Activated T-helper 1 cell treated with Interleukin-2 at 50 U/mL for 16 hours (primary cell): ENCODE results near the gene EEFSEC.

Experiments used
- DNase-seq: peaks from one replicate; pipeline ENCODE4 v3.0.0-alpha.2; 2020; ENCODE audit warnings: low read depth

Gene EEFSEC

GRCh38 chr3:128412180-128413002 lies 259.1 kb downstream of the EEFSEC start:
- DNase-seq = no peak

DNA sequence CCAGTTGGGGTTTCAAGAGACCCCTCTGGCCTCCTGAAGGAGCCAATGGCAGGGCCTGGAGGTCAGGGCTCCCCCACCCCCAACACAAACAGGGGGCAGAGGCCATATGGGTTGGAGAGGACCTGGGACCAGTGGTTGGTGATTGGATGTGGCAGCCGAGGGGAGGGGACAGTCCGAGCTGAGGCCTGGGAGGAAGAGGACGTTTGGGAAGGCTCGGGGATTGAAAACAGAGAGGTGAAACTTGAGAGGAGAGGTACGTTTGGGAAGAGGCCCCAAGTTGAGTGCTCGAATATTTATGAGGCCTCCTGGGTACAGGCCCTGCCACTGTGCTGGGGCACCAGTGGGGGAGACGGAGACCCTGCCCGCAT lies 259.7 kb downstream of the EEFSEC start:
- no peak for DNase-seq

GRCh38 chr3:128413413-128414205 lies 260.3 kb downstream of the EEFSEC start:
- DNase-seq = no peak

GRCh38 chr3:128415200-128415772 lies 262.0 kb downstream of the EEFSEC start:
- no peak for DNase-seq

DNA sequence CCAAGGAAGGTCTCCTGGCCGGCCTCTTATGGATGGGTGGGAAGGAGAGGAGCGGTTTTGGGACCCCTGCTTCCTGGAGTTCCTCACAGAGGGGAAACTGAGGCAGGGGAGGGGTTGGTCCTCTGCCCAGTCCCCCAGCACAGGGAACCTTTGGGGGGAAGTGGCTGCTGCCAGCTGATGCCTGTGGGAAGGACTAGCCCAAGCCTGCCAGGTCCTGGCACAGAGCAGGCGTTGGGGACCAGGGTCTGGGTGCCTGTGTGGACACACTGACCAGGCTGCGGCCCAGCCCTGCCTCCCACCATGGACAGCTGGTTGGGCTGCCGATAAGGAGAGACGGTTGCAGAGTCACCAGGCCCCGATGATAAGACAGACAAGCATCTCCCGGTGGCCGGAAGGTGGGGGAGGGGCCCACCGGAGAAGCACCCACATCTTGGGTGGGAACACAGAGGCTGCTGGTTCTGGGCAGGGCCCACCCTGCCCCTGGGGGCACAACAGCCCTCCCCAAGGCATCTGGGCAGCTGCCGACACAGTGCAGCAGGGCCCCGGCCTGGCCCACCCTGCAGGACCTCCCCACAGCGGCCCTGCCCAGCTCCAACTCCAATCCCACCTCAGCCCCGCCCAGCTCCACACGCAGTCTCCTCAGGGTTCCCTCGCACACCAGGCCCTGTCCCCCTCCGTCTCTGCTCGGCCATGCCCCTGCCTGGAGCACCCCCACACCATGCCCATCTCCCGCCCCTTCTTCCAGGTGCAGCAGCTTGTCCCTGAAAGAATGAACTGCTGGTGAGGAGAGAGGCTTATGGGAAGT lies 262.7 kb downstream of the EEFSEC start:
- no peak for DNase-seq

DNA sequence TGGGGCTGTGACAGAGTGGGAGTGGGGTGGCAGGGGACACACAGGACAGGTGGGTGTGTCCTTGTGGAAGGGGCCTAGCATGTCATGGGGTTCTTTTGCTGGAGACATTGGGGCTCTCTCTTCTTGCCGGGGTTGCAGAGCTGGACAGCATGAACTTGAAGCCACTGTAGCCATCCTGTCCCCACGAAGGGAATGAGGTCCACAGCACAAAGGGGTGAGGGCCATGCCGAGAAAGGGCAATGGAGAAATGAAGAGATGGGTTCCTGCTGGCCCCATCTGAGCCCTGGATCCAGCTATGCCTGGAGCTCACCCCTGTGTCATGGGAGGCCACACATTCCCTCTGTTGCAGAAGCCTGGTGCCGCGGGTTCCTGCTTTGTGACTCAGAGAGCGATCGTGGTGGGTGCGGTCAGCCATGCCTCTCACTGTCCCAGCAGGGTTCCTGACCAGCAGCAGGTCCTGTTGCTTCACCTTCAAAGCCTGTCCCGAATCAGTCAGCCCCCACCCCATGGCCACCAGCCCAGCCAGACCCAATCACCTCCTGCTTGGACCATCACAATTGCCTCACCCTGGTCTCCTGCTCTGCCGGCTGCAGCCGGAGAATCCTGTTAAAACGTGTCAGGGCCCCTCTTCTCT lies 263.4 kb downstream of the EEFSEC start:
- no peak for DNase-seq

GRCh38 chr3:128418900-128419299 lies 265.6 kb downstream of the EEFSEC start:
- no peak for DNase-seq

DNA sequence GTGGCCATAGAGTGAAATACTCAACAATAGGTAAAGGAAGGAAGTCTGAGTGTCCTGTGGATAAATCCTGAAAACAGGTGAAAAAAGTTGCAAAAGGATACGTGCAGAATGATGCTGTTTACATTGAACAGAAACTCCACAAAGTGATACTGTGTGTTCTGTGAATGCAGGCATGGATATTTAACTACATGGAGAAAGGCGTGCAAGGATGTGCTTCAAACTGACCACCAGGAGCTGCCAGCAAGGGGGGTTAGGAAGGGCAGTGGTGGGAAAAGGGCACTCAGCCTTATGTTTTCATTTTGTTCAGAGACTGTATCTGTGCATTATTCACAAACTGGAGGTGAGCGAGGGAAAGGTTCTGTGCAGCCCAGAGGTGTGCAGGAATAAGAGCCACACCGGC lies 266.0 kb downstream of the EEFSEC start:
- DNase-seq = no peak

DNA sequence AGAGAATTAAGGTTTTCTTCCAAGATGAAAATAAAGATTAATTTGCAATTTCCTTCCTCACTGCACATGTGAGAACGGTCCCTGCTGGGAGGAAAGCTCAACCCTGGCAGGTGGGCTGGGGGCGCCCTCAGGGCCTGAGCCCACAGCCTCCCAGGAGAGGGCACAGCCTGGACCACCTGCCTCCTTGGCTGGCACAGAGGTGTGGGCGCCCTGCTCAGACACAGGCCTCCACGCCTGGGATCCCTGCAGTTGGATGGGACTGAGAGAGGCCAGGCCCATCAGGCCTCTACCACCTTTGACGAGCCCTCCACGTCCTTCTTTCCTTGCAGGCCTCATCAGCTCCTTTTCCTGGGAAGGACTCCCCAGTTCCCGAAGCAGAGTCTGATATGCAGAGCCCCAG lies 267.0 kb downstream of the EEFSEC start:
- DNase-seq = no peak

DNA sequence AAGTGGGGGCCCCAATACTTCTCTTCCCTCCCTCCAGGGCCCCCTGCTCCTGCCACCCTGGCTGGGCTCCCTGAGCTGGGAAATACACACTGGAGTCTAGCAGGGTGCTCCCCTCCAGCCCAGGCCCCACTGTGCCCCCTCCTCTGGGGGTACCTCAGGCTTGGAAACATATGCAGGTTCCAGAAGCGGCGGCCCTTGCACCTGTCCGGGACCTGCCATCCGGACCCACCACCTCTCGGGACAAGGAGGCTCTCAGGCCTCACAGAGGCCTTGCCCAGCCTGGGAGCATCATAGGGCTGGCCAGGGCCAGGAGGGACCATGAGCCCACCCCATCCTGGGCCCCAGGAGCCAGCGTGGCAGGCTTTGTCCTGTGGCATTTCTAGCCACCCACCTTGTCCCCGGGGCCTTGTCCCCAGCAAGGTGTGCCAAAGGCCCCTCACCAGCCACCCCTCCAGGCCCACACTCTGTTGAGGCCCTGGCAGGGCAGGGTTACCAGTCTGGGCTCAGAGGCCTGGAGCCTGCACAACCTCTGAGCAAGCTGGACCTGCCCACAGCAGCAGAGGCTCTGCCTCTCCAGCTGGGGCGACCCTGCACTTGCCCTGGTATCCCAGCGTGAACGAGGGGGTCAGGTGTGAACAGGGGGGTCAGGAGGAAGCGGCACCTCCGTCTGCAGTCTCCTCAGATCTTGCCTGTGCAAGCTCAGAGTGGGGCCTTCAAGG lies 267.6 kb downstream of the EEFSEC start:
- DNase-seq = no peak

GRCh38 chr3:128421439-128421836 lies 268.2 kb downstream of the EEFSEC start:
- no peak for DNase-seq

- DNase-seq = no peak
Measured at GRCh38 chr3:128421966-128422365, 268.7 kb downstream of the EEFSEC start.

DNA sequence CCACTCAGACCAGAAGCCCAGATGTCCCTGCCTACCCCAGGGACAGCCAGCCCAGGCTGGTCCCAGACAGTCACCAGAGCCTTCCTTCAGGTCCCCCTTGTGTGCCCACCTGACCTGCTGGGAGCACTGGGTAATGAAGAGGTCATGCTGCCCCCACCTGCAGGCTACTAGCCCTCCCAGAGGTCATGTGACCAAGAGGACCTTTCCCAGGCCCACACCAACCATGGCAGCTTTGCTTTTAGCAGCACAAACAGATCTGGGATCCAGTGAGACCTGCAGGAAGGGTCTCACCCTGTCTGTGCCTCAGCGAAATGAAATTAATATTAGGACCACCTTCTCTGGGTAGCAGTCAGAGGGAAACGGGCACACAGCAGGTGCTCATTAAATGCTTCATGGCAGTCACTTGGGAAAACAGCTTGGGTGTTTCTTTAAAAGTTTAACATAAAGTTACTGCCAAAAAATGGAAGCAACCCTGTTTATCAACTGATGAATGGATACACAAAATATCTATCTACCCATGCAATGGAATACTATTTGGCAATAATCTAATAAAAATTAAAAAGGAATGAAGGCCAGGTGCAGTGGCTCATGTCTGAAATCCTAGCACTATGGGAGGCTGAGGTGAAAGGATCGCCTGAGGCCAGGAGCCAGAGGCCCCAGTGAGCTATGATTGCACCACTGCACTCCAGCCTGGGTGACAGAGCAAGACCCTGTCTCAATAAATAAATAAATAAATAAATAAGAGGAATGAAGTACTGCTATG lies 269.7 kb downstream of the EEFSEC start:
- DNase-seq = no peak

- no peak for DNase-seq
Measured at GRCh38 chr3:128423525-128424147, 270.4 kb downstream of the EEFSEC start.

DNA sequence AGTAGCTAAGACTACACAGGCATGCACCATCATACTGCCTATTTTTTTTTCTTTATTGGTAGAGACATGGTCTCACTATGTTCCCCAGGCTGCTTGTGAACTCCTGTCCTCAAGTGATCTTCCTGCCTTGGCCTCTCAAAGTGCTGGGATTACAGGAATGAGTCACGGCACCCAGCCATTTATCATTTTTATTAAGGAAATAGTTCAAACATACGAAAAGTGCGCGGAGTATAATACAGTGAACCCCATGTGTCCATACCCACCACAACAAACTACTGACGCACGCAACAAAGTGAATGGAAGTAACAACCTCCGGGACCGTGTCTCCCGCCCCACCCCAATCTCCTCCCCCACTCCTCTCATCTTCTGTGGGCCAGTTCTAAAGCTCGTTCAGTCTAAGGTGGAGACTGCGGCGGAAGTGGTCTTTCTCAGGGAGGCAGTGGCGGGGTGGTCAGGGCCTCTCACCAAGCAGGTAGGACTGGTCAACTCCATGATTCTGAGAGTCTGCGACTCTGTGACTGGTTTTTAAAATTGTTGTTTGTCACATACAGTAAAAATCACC lies 271.3 kb downstream of the EEFSEC start:
- DNase-seq = no peak

DNA sequence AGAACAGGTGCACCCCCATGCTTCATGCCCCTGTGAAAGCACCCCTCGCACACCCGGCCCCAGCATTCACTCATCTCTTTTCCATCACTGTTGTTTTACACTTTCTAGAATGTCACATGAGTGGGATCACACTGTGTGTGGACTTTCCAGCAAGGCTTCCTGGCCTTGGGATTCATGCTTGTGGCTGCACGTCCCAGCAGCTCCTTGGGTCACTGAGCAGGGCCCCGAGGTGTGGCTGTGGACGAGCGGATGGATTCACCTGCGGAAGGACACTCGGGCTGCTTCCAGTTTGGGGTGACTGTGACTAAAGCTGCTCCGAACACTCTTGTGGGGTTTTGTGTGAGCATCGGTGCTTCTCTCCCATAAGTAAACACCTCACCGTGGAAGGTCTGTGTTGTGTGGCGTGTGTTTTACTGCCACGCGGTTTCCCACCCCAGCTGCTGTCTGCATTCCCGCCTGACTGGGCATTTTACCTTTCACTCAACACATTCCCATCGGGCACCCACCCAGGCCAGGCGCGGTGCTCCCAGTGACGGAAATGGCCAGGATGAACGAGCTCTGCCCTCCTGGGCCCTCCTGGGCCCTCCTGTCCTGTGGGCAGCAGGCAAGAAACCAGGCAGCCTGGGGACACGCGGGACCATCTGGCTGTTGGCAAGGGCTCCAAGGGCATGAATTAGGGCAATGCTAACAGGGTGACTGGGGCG lies 272.0 kb downstream of the EEFSEC start:
- no peak for DNase-seq

DNA sequence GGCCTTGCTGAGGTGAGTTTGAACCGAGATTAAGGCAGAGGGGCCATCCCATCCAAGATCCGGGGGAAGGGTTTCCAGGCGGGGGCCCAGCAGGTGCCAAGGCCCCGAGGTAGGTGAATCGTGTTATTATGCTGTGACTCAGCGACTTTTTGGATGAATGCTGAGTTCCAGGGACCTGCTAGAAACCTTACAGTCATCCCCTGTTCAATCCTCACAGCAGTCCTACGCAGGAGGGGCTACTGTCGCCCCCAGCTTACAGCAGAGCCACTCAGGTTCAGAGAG lies 272.5 kb downstream of the EEFSEC start:
- no peak for DNase-seq

DNA sequence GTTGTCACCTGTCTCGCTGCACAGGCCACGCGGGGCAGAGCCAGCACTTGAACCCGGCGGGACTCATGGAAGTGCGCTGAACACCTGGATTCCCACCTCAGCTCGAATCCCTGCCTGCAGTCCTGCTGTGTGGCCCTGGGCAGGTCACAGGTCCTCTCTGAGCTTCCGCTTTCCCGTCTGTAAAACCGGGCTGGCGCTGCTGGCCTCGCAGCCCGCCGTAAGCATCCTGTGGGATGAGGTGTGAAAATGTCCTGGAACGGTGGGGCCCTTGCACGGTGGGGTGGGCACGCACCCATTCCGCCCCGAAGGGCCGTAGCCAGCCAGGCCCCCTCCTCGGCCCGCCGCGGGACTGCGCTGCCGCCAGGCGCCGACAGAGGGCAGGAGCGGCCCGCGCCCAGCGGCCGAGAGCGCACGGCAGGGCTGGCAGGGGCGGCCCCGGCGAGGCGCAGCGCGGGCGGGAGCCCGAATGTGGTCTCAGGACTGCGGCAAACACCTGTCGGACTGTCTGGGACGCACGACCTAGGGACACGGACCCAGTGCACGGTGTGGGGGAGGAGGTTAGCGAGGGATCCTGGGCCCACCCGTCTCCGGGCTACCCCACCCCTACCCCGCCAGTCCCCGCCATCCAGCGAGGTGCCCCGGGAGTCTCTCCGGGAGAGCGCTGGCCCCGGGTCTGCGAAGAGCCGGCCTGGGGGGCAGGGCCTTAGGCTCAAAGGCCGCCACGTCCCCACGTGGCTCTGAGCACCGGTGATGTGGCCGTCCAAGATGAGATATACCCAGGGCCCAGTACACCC lies 273.0 kb downstream of the EEFSEC start:
- DNase-seq = peak; percentile 30
